Memory B cell (primary cell): ENCODE measurements around the gene ADRB2.

ENCODE experiments used
- ATAC-seq: fragments of 150-1000 bp; cut with Tn5 transposase; 2 replicates; pipeline ENCODE4 v1.10.0; 2021; ENCODE audit warnings: low read depth, mild to moderate bottlenecking, moderate library complexity
- DNase-seq, 2 donors: peaks; one replicate each; pipeline ENCODE4 v3.0.0; 2022; ENCODE audit warnings: low spot score in 2 of 2
- H3K27ac Mint-ChIP-seq: one replicate; pipeline ENCODE4 v1.8.0; 2022; ENCODE audit warnings: mild to moderate bottlenecking, moderate library complexity, mixed read lengths
- H3K27me3 Mint-ChIP-seq: one replicate; pipeline ENCODE4 v1.8.0; 2022; ENCODE audit warnings: mixed read lengths
- H3K36me3 Mint-ChIP-seq: one replicate; pipeline ENCODE4 v1.8.0; 2022; ENCODE audit warnings: mild to moderate bottlenecking, mixed read lengths
- H3K4me1 Mint-ChIP-seq: one replicate; pipeline ENCODE4 v1.8.0; 2022; ENCODE audit warnings: mixed read lengths
- H3K4me3 Mint-ChIP-seq: one replicate; pipeline ENCODE4 v1.8.0; 2022; ENCODE audit warnings: mild to moderate bottlenecking, moderate library complexity, mixed read lengths
- H3K9me3 Mint-ChIP-seq: one replicate; pipeline ENCODE4 v1.8.0; 2022; ENCODE audit warnings: mixed read lengths

The ADRB2 gene

GRCh38 chr5:148843510-148844318 lies 17.3 kb downstream of the ADRB2 start:
- peaks cover 31% of the 10 kb centered on the region for H3K4me1 Mint-ChIP-seq
- H3K9me3 Mint-ChIP-seq = peaks cover 4% of the 10 kb centered on the region
- H3K27me3 Mint-ChIP-seq = peaks cover 1% of the 10 kb centered on the region
- H3K27ac Mint-ChIP-seq = no peak overlapping the region
- peaks cover 23% of the 10 kb centered on the region for H3K36me3 Mint-ChIP-seq
- DNase-seq (no peak), ATAC-seq (no peak)
- H3K4me3 Mint-ChIP-seq = no peak overlapping the region

GRCh38 chr5:148844433-148845280 lies 18.2 kb downstream of the ADRB2 start:
- Mint-ChIP-seq H3K4me1 (peaks cover 38% of the 10 kb centered on the region), H3K9me3 (peaks cover 4% of the 10 kb centered on the region), H3K36me3 (peaks cover 23% of the 10 kb centered on the region), H3K27ac (no peak overlapping the region), H3K4me3 (no peak overlapping the region), H3K27me3 (peaks cover 1% of the 10 kb centered on the region)
- no peak for ATAC-seq
- no peak for DNase-seq

DNA sequence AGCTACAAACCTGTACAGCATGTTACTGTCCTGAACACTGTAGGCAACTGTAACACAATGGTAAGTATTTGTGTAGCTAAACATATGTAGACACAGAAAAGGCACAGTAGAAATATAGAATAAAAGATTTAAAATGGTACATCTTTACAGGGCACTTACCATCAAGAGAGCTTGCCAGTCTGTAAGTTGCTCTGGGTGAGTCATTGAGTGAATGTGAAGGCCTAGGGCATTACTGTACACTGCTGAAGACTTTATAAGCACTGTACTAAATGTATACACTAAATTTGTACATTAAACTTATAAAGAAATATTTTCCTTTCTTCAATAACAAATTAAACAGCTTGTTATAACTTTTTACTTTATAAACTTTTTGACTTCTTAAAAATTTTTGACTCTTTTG lies 20.5 kb downstream of the ADRB2 start:
- Mint-ChIP-seq H3K27me3 (peaks cover 1% of the 10 kb centered on the region), H3K9me3 (peaks cover 4% of the 10 kb centered on the region), H3K27ac (no peak overlapping the region), H3K4me3 (no peak overlapping the region), H3K4me1 (peaks cover 35% of the 10 kb centered on the region), H3K36me3 (peaks cover 19% of the 10 kb centered on the region)
- DNase-seq (no peak), ATAC-seq (no peak)

GRCh38 chr5:148847456-148847855 lies 21.0 kb downstream of the ADRB2 start:
- DNase-seq (no peak), ATAC-seq (no peak)
- H3K4me3 Mint-ChIP-seq = no peak overlapping the region
- peaks cover 21% of the 10 kb centered on the region for H3K36me3 Mint-ChIP-seq
- H3K9me3 Mint-ChIP-seq = peaks cover 4% of the 10 kb centered on the region
- peaks cover 32% of the 10 kb centered on the region for H3K4me1 Mint-ChIP-seq
- peaks cover 1% of the 10 kb centered on the region for H3K27me3 Mint-ChIP-seq
- no peak overlapping the region for H3K27ac Mint-ChIP-seq

DNA sequence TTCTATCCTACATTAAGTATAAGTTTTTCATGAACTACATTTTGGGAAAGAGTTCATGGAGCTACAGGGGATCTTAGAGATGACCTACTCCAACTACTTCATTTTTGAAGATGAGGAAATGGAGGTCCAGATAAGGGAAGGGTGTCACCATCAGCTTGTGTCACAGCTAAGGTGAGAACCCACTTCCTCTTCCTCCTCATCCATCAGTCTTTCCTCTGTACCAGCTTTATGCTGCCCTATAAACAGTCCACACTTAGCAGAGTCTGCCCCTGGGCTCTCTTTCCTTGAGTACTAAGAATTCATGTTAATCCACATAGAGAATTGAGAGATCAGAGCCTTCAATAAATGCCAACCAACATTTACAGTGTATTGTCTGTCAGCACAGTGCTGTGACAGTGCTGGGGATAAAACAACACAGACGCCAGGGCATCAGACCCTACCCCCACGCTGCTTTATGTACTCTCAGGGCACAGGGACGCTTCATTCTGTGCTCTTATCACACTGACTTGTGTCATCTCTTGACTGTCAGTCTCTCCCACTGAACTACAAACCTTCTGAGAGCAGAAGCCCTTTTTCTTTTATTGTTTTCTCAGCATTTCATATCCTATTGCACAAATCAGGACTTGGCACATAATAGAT lies 22.1 kb downstream of the ADRB2 start:
- H3K4me1 Mint-ChIP-seq = peaks cover 31% of the 10 kb centered on the region
- ATAC-seq = peak; percentile 60
- DNase-seq = no peak

DNA sequence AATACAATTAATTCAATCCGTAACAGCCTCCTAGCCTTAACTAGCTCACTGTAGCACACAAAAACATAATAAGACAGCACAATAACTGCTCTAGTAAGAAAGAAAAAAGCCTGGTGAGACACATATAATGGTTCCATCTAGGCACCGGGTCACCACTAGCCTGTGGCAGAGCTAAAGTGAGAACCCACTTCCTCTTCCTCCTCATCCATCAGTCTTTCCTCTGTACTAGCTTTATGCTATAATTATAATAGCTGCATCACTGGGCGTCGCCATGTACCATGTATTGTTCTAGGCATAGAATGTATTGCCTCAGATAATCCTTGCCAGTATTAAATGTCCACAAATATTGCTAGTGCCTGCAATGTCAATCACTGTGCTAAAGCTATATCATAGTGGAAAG lies 23.1 kb downstream of the ADRB2 start:
- Mint-ChIP-seq H3K27me3 (peaks cover 1% of the 10 kb centered on the region), H3K4me1 (peaks cover 26% of the 10 kb centered on the region), H3K27ac (peak overlapping the region; percentile 41), H3K9me3 (peaks cover 4% of the 10 kb centered on the region), H3K36me3 (peaks cover 20% of the 10 kb centered on the region), H3K4me3 (no peak overlapping the region)
- peak; percentile 81 for ATAC-seq
- no peak for DNase-seq

More for the DNA sequence above, 22.1 kb downstream of the ADRB2 start:
- Mint-ChIP-seq H3K27me3 (peaks cover 1% of the 10 kb centered on the region), H3K36me3 (peaks cover 21% of the 10 kb centered on the region), H3K4me3 (peak overlapping the region; percentile 1), H3K27ac (peak overlapping the region; percentile 2), H3K9me3 (peaks cover 4% of the 10 kb centered on the region)

DNA sequence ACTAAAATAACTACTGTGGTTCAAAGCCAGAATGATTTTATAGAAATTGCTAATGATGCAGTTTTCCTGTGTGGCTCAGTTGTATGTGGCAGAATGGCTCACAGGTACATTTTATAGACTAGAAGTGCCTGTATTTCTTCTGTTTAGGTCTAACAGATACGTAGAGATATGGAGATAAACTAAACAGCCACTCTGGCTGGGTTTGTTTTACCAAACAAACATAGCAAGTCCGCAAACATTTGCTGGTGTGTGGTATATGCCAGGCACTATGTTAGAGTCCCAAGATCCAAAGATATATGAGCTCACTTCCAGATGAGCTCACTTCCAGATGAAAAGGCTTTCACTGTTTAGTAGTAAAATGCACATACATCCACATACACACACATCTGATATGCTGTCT lies 24.4 kb downstream of the ADRB2 start:
- H3K4me3 Mint-ChIP-seq = no peak overlapping the region
- ATAC-seq (no peak), DNase-seq (no peak)
- no peaks in the 10 kb centered on the region for H3K27me3 Mint-ChIP-seq
- H3K9me3 Mint-ChIP-seq = peaks cover 4% of the 10 kb centered on the region
- peaks cover 21% of the 10 kb centered on the region for H3K4me1 Mint-ChIP-seq
- H3K36me3 Mint-ChIP-seq = peaks cover 14% of the 10 kb centered on the region
- H3K27ac Mint-ChIP-seq = no peak overlapping the region

GRCh38 chr5:148853868-148854267 lies 27.5 kb downstream of the ADRB2 start:
- ATAC-seq (no peak), DNase-seq (no peak)
- Mint-ChIP-seq H3K9me3 (no peaks in the 10 kb centered on the region), H3K4me1 (peaks cover 12% of the 10 kb centered on the region), H3K27ac (no peak overlapping the region), H3K4me3 (no peak overlapping the region), H3K27me3 (no peaks in the 10 kb centered on the region), H3K36me3 (peaks cover 13% of the 10 kb centered on the region)

- peaks cover 11% of the 10 kb centered on the region for H3K36me3 Mint-ChIP-seq
- H3K9me3 Mint-ChIP-seq = no peaks in the 10 kb centered on the region
- H3K4me1 Mint-ChIP-seq = no peaks in the 10 kb centered on the region
- no peak overlapping the region for H3K4me3 Mint-ChIP-seq
- ATAC-seq = no peak
- no peak overlapping the region for H3K27ac Mint-ChIP-seq
- DNase-seq = no peak
- H3K27me3 Mint-ChIP-seq = no peaks in the 10 kb centered on the region
Observed at GRCh38 chr5:148855249-148856008, 29.0 kb downstream of the ADRB2 start.

DNA sequence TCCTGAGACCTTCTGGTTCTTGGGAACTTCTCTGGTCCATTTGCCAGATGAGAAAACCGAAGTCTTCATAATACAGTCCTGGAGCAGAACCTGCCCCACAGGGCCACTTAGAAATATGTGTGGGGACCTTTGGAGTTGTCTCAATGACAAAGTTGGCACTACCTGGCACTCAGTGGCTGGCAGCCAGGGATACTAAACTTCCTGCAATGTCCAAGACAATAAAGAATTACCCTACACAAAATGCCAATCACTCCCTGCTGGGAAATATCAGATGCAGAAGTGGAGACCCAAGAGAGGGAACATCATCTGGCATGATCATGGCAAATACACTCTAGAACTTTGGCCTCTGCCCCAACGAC lies 29.6 kb downstream of the ADRB2 start:
- DNase-seq (no peak), ATAC-seq (no peak)
- Mint-ChIP-seq H3K4me1 (no peaks in the 10 kb centered on the region), H3K9me3 (no peaks in the 10 kb centered on the region), H3K27ac (no peak overlapping the region), H3K36me3 (peaks cover 12% of the 10 kb centered on the region), H3K4me3 (no peak overlapping the region), H3K27me3 (no peaks in the 10 kb centered on the region)

DNA sequence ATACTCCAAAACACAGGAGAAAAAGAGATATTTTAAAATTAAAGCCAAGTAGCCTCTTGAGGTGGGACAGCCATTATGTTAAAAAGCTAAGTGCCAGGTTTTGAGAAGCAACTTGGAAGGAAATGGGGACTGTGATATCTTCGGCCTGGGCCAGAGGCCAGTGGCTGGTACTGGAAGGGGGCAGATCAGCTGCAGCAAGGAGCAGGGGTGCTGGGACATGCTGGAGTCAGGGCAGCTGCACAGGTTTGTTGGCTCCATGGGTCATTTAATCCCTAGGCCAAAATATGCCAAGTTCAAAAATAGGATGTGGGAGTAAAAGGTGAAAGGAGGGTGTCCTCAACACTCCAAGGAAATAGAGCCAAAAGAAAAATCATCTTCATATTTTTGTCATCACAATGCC lies 30.0 kb downstream of the ADRB2 start:
- Mint-ChIP-seq H3K4me3 (no peak overlapping the region), H3K4me1 (no peaks in the 10 kb centered on the region), H3K36me3 (peaks cover 14% of the 10 kb centered on the region), H3K9me3 (no peaks in the 10 kb centered on the region), H3K27ac (no peak overlapping the region), H3K27me3 (no peaks in the 10 kb centered on the region)
- DNase-seq (no peak), ATAC-seq (no peak)

GRCh38 chr5:148857474-148857873 lies 31.1 kb downstream of the ADRB2 start:
- no peaks in the 10 kb centered on the region for H3K27me3 Mint-ChIP-seq
- no peak for DNase-seq
- H3K4me1 Mint-ChIP-seq = no peaks in the 10 kb centered on the region
- H3K9me3 Mint-ChIP-seq = no peaks in the 10 kb centered on the region
- no peak overlapping the region for H3K27ac Mint-ChIP-seq
- peaks cover 15% of the 10 kb centered on the region for H3K36me3 Mint-ChIP-seq
- no peak overlapping the region for H3K4me3 Mint-ChIP-seq
- no peak for ATAC-seq

DNA sequence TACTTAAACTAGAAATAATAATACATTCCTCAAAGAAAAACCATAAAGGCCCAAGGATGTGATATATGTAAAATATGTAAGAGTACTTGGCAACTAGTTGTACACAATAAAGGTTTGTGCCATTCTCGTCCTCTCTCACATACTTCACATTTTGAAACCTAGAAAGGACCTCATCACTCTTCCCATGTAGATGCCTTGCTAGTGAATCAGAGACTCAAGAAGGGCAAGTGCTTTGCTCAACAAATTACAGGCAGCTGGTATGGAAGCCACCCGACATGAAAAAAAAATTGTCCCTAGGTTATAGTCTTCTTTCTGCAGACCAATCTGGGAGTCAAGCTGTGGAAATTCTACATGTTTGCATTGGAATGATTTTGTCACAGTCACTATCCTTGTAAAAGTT lies 31.7 kb downstream of the ADRB2 start:
- Mint-ChIP-seq H3K4me3 (no peak overlapping the region), H3K36me3 (peaks cover 15% of the 10 kb centered on the region), H3K4me1 (no peaks in the 10 kb centered on the region), H3K27me3 (no peaks in the 10 kb centered on the region), H3K9me3 (no peaks in the 10 kb centered on the region), H3K27ac (no peak overlapping the region)
- DNase-seq (no peak), ATAC-seq (no peak)
